ENCODE results near the gene CFTR. TPM values are rescaled to one million over a fixed set of nuclear protein-coding genes. Genes with fewer than 3 reads are reported as not detected.

Gene CFTR
- total and polyA plus RNA-seq, 2 of the 4 experiments (the other 2 are of a cell fraction), result 0.18 to 0.21 TPM

GRCh38 chr7:117600911-117601310 is 121.1 kb downstream of the CFTR start:
- Histone ChIP-seq H3K56ac (ENCODE audit: extremely low read depth, insufficient read depth, low read length) (no peak overlapping the region), H3K79me1 (ENCODE audit: low read depth in 1 of 2, low read length in 2 of 2) (no peaks in the 10 kb centered on the region), H2AK9ac (replicated peaks; ENCODE audit: low read depth, low read length, poor library complexity) (no peak overlapping the region), H3K27me3 (ENCODE audit: control insufficient read depth, insufficient read depth, low read length) (no peaks in the 10 kb centered on the region), H2BK15ac (ENCODE audit: low read depth, low read length) (no peak overlapping the region), H3K36me3 (ENCODE audit: control insufficient read depth, insufficient read depth, low read length) (no peaks in the 10 kb centered on the region), H2BK5ac (ENCODE audit: low read depth, low read length, poor library complexity, severe bottlenecking) (no peak overlapping the region), H4K20me1 (ENCODE audit: insufficient read depth, low read length) (no peaks in the 10 kb centered on the region), H3K4me3 (ENCODE audit: insufficient read depth, low read depth, low read length) (no peak overlapping the region), H3K18ac (ENCODE audit: low read depth, low read length) (no peak overlapping the region), H3K4me1 (ENCODE audit: control insufficient read depth, insufficient read depth, low read length) (peaks cover 4% of the 10 kb centered on the region; the same call in 1 of the 2 replicates), H2BK120ac (ENCODE audit: low read depth, low read length) (no peak overlapping the region), H3K9ac (ENCODE audit: low read depth, low read length) (no peak overlapping the region), H3K9me3 (ENCODE audit: control insufficient read depth, insufficient read depth, low read length) (no peaks in the 10 kb centered on the region), H4K8ac (ENCODE audit: low read depth in 2 of 2, low read length in 2 of 2) (no peak overlapping the region), H3K23ac (ENCODE audit: low read depth, low read length) (no peak overlapping the region), H3K4ac (ENCODE audit: low read depth, low read length) (no peak overlapping the region), H3K14ac (replicated peaks; ENCODE audit: low read depth, low read length) (no peak overlapping the region), H3K27ac (ENCODE audit: insufficient read depth, low read length) (no peak overlapping the region), H3K9me1 (ENCODE audit: insufficient read depth, low read length) (no peaks in the 10 kb centered on the region), H2AK5ac (ENCODE audit: low read depth, low read length) (no peak overlapping the region), H4K91ac (ENCODE audit: insufficient read depth, low read depth, low read length) (no peak overlapping the region), H3K4me2 (ENCODE audit: low read depth, low read length) (no peak overlapping the region), H2AFZ (replicated peaks; ENCODE audit: low read length, poor library complexity) (no peak overlapping the region), H4K5ac (ENCODE audit: low read depth, low read length) (no peak overlapping the region), H2BK20ac (ENCODE audit: low read depth, low read length) (no peak overlapping the region)
- WGBS, 2 experiments (ENCODE audit: extremely low coverage in 2 of 2, insufficient read length in 1 of 2), result no CpG with 5 or more reads among the region's 2 CpGs
- DNase-seq (no peak), ATAC-seq (ENCODE audit: low read depth) (no peak)
- ChIA-PET POLR2A (ENCODE audit: unreplicated experiment) (no interaction called here), CTCF (no interaction called here)
- in situ Hi-C loops (cut with MboI; ENCODE audit: low sequenced_read_pairs), result no loop called here
- intact Hi-C loops (cut with micrococcal nuclease), result no loop called here
- dilution Hi-C loops (cut with HindIII; ENCODE audit: low sequenced_read_pairs, unreplicated experiment), result no loop called here
- no peak for TF ChIP-seq RCOR1 (IDR thresholded peaks at IDR 0.05; ENCODE audit: insufficient replicate concordance, low read length)
- no TSS peak for BruUV-seq (replicated peaks)
